Endodermal cell (in vitro differentiated cells): ENCODE measurements around the gene GGA3. TPM values are rescaled to one million over a fixed set of nuclear protein-coding genes. Genes with fewer than 3 reads are reported as not detected.

ENCODE experiments used
- DNase-seq: peaks from one replicate; pipeline ENCODE4 v3.0.0-alpha.2; 2017
- H3K27ac ChIP-seq: 2 replicates; pipeline ENCODE4 v1.5.1; 2013; ENCODE audit warnings: mild to moderate bottlenecking, low read depth, low read length, moderate library complexity
- H3K27me3 ChIP-seq: 2 replicates; pipeline ENCODE4 v1.6.1; 2013; ENCODE audit warnings: mild to moderate bottlenecking, low read length, moderate library complexity; ENCODE audit not compliant: insufficient read depth, control insufficient read depth, poor library complexity, severe bottlenecking
- H3K36me3 ChIP-seq: 2 replicates; pipeline ENCODE4 v1.7.0; 2013; ENCODE audit warnings: mild to moderate bottlenecking, low read length, moderate library complexity; ENCODE audit not compliant: control insufficient read depth, insufficient read depth
- H3K4me1 ChIP-seq: one replicate; pipeline ENCODE4 v1.7.0; 2013; ENCODE audit warnings: low read length; ENCODE audit not compliant: control insufficient read depth, insufficient read depth
- H3K4me3 ChIP-seq: 2 replicates; pipeline ENCODE4 v1.5.1; 2013; ENCODE audit warnings: mild to moderate bottlenecking, low read length, moderate library complexity
- H3K9ac ChIP-seq: 2 replicates; pipeline ENCODE4 v1.6.1; 2013; ENCODE audit warnings: mild to moderate bottlenecking, low read length, moderate library complexity; ENCODE audit not compliant: poor library complexity, severe bottlenecking; ENCODE audit errors: extremely low read depth
- H3K9me3 ChIP-seq: 2 replicates; pipeline ENCODE4 v1.6.1; 2013; ENCODE audit warnings: mild to moderate bottlenecking, low read length, moderate library complexity; ENCODE audit not compliant: control insufficient read depth
- H3K27ac Mint-ChIP-seq: 2 replicates; pipeline ENCODE4 v1.8.0; 2020; ENCODE audit warnings: mixed read lengths
- H3K27me3 Mint-ChIP-seq: 2 replicates; pipeline ENCODE4 v1.8.0; 2021; ENCODE audit warnings: mild to moderate bottlenecking, mixed read lengths; ENCODE audit not compliant: insufficient read depth
- H3K36me3 Mint-ChIP-seq: 2 replicates; pipeline ENCODE4 v1.8.0; 2020; ENCODE audit warnings: low read depth, mixed read lengths
- H3K4me1 Mint-ChIP-seq: 2 replicates; pipeline ENCODE4 v1.8.0; 2020; ENCODE audit warnings: mixed read lengths
- H3K4me3 Mint-ChIP-seq: 2 replicates; pipeline ENCODE4 v1.8.0; 2020; ENCODE audit warnings: mild to moderate bottlenecking, moderate library complexity, mixed read lengths
- H3K9me3 Mint-ChIP-seq: 2 replicates; pipeline ENCODE4 v1.8.0; 2020; ENCODE audit warnings: mild to moderate bottlenecking, mixed read lengths
- CTCF ChIP-seq: fragments of 200-600 bp; sonication (generic); conservative IDR thresholded peaks from 2 replicates; pipeline ENCODE4 v1.5.0; 2021; ENCODE audit warnings: antibody characterized with exemption, mild to moderate bottlenecking
- WGBS, 2 experiments: methylation state at CpG; one replicate each; pipeline versions ENCODE4 v1.1.5 to v1.1.7; 2013; ENCODE audit warnings: missing lambda C conversion rate in 2 of 2, mixed read lengths in 1 of 2; ENCODE audit not compliant: insufficient coverage in 1 of 2, insufficient read length in 1 of 2; 5-methylcytosine and 5-hydroxymethylcytosine counted together
- total RNA-seq, 2 donors: library from RNA; stranded (reverse); fragmentation: NEBNext Ultra II Directional in 1 of 2; extraction: Animal tissue kit (Norgen Biotek cat#: 25700) in 1 of 2; gene quantifications; 2 replicates in 1 of 2; 3 replicates in 1 of 2; pipeline ENCODE4 v1.2.1, GENCODE V29; 2021

GGA3 gene
- total RNA-seq, 2 donors from 2014 or later, result 64.9 to 73.2 TPM

- Mint-ChIP-seq H3K27ac (no peak overlapping the region), H3K36me3 (peaks cover 67% of the 10 kb centered on the region), H3K27me3 (no peaks in the 10 kb centered on the region), H3K4me3 (no peak overlapping the region), H3K9me3 (no peaks in the 10 kb centered on the region), H3K4me1 (no peaks in the 10 kb centered on the region)
- peaks cover 82% of the 10 kb centered on the region for H3K36me3 ChIP-seq
- H3K27ac ChIP-seq, result no peak overlapping the region
- H3K9ac ChIP-seq, result no peak overlapping the region
- no peak for TF ChIP-seq CTCF
- 89 to 96% methylated on average over 5 to 8 of the region's 8 CpGs for WGBS, 2 experiments
- H3K4me1 ChIP-seq, result no peaks in the 10 kb centered on the region
- DNase-seq, result no peak
- no peaks in the 10 kb centered on the region for H3K9me3 ChIP-seq
- no peak overlapping the region for H3K4me3 ChIP-seq
- no peaks in the 10 kb centered on the region for H3K27me3 ChIP-seq
Measured at GRCh38 chr17:75231071-75231470, 30.3 kb downstream of the GGA3 start.

GRCh38 chr17:75228847-75229246, 32.6 kb downstream of the GGA3 start:
- H3K4me3 Mint-ChIP-seq, result no peak overlapping the region
- Histone ChIP-seq H3K4me3 (no peak overlapping the region), H3K4me1 (no peaks in the 10 kb centered on the region), H3K36me3 (peaks cover 83% of the 10 kb centered on the region), H3K9ac (no peak overlapping the region), H3K9me3 (no peaks in the 10 kb centered on the region), H3K27me3 (no peaks in the 10 kb centered on the region), H3K27ac (no peak overlapping the region)
- H3K4me1 Mint-ChIP-seq, result no peaks in the 10 kb centered on the region
- peaks cover 66% of the 10 kb centered on the region for H3K36me3 Mint-ChIP-seq
- no peak overlapping the region for H3K27ac Mint-ChIP-seq
- 90 to 96% methylated on average over 4 of the region's 4 CpGs for WGBS, 2 experiments
- no peak for DNase-seq
- H3K9me3 Mint-ChIP-seq, result no peaks in the 10 kb centered on the region
- TF ChIP-seq CTCF, result no peak
- no peaks in the 10 kb centered on the region for H3K27me3 Mint-ChIP-seq

- Histone ChIP-seq H3K36me3 (peaks cover 86% of the 10 kb centered on the region), H3K4me1 (no peaks in the 10 kb centered on the region), H3K27me3 (no peaks in the 10 kb centered on the region), H3K9ac (no peak overlapping the region), H3K9me3 (no peaks in the 10 kb centered on the region), H3K4me3 (no peak overlapping the region), H3K27ac (no peak overlapping the region)
- WGBS, 2 experiments, result 100% methylated on average over 1 to 2 of the region's 2 CpGs
- no peaks in the 10 kb centered on the region for H3K27me3 Mint-ChIP-seq
- no peaks in the 10 kb centered on the region for H3K9me3 Mint-ChIP-seq
- H3K36me3 Mint-ChIP-seq, result peaks cover 67% of the 10 kb centered on the region
- no peak overlapping the region for H3K4me3 Mint-ChIP-seq
- no peak for TF ChIP-seq CTCF
- DNase-seq, result no peak
- no peak overlapping the region for H3K27ac Mint-ChIP-seq
- no peaks in the 10 kb centered on the region for H3K4me1 Mint-ChIP-seq
Measured at GRCh38 chr17:75228305-75228704, 33.1 kb downstream of the GGA3 start.
